Lung microvascular endothelial cell (primary cell): ENCODE data around the gene PCNX1. TPM values are rescaled to one million over a fixed set of nuclear protein-coding genes. Genes with fewer than 3 reads are reported as not detected.

ENCODE experiments used
- DNase-seq, 2 donors: peaks; one replicate each; pipeline versions ENCODE4 v3.0.0 to v3.0.0-alpha.2; 2010; ENCODE audit warnings: low read depth in 2 of 2
- total RNA-seq: library from RNA; depleted of rRNA; stranded (reverse); fragments of >200 nt; gene quantifications from 2 replicates; pipeline ENCODE4 v1.2.1, GENCODE V29; 2014

The PCNX1 gene
- total RNA-seq, 1 donor from 2014 or later, result 31.2 TPM

GRCh38 chr14:71148627-71149026, 241.4 kb downstream of the PCNX1 start:
- DNase-seq, result no peak

GRCh38 chr14:71150737-71151136, 243.5 kb downstream of the PCNX1 start:
- DNase-seq, result no peak

- no peak for DNase-seq
Observed at GRCh38 chr14:71155743-71156142, 248.5 kb downstream of the PCNX1 start.

- no peak for DNase-seq
Observed at GRCh38 chr14:71163050-71163841, 256.0 kb downstream of the PCNX1 start.

GRCh38 chr14:71163842-71164629, 256.8 kb downstream of the PCNX1 start:
- no peak for DNase-seq

Other genes with a start within 250 kb of the PCNX1 start
- gene MAP3K9, start 97.9 kb upstream of the PCNX1 start, total RNA-seq, result under 0.01 TPM in 2 replicates